Erythroblast (primary cell): ENCODE results near the gene ASB1.

Source experiments
- GATA1 ChIP-seq: IDR thresholded peaks from 2 replicates; pipeline ENCODE4 v1.6.1; 2011; ENCODE audit warnings: low read depth, mild to moderate bottlenecking, control low read depth, low read length, moderate library complexity
- POLR2A ChIP-seq: IDR thresholded peaks from 2 replicates; pipeline ENCODE4 v1.6.1; 2011; ENCODE audit warnings: mild to moderate bottlenecking, low read length

DNA sequence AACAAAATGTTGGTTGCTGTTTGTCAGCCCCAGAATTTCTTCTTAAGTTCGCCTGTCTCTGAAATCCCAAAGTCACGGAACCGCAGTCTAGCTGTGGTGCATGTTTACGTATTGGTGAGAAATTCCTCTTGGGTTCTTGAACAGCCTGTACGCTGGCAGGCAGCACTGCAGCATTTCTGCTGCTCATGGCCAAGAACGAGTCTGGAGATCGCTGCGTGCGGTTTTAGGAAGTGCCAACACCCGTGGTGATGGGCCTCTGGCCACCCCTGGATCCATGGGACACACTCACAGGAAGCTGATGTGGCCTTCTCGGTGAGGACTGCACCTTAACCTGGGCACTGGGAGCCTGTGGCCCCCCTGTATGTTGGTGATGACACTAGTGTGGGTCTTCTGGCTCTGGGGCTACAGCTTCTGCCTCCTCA lies 23.7 kb downstream of the ASB1 start:
- TF ChIP-seq POLR2A: no peak
- TF ChIP-seq GATA1: no peak
